CD14-positive monocyte (primary cell): ENCODE data around the gene FHOD3. TPM values are rescaled to one million over a fixed set of nuclear protein-coding genes. Genes with fewer than 3 reads are reported as not detected.
A peak's percentile ranks its signal among the peaks of the same experiment; 100 is the strongest.

Source experiments
- DNase-seq, 3 donors: peaks; one replicate each; pipeline ENCODE4 v3.0.0-alpha.2; 2011 to 2022
- H2AFZ ChIP-seq: 2 replicates; pipeline ENCODE4 v1.6.0; 2012; ENCODE audit warnings: mild to moderate bottlenecking, low read depth, low read length, inconsistent platforms; ENCODE audit not compliant: insufficient read depth, poor library complexity, severe bottlenecking
- H3K27ac ChIP-seq, 2 donors: 1 replicate in 1 of 2; 2 replicates in 1 of 2; pipeline ENCODE4 v1.5.1; 2012 to 2013; ENCODE audit warnings: low read length in 2 of 2, control low read depth in 1 of 2, inconsistent platforms in 1 of 2, low read depth in 1 of 2, mild to moderate bottlenecking in 1 of 2
- H3K27me3 ChIP-seq, 2 donors: one replicate each; pipeline versions ENCODE4 v1.6.0 to v1.6.1; 2011 to 2013; ENCODE audit warnings: low read length in 2 of 2; ENCODE audit not compliant: control insufficient read depth in 2 of 2, insufficient read depth in 2 of 2
- H3K36me3 ChIP-seq, 2 donors: replicated peaks in 1 of 2; 1 replicate in 1 of 2; 2 replicates in 1 of 2; pipeline versions ENCODE4 v1.5.1 to v1.6.1; 2012 to 2013; ENCODE audit warnings: low read length in 2 of 2, control low read depth in 1 of 2, inconsistent platforms in 1 of 2, mild to moderate bottlenecking in 1 of 2; ENCODE audit not compliant: insufficient read depth in 2 of 2, control insufficient read depth in 1 of 2
- H3K4me1 ChIP-seq, 2 donors: 1 replicate in 1 of 2; 2 replicates in 1 of 2; pipeline versions ENCODE4 v1.5.1 to v1.6.1; 2012 to 2013; ENCODE audit warnings: low read length in 2 of 2, control low read depth in 1 of 2, inconsistent platforms in 1 of 2, mild to moderate bottlenecking in 1 of 2, moderate library complexity in 1 of 2; ENCODE audit not compliant: insufficient read depth in 2 of 2, control insufficient read depth in 1 of 2
- H3K4me2 ChIP-seq: replicated peaks from 2 replicates; pipeline ENCODE3; 2012; ENCODE audit warnings: low read length, moderate library complexity, mild to moderate bottlenecking; ENCODE audit not compliant: poor library complexity, severe bottlenecking; ENCODE audit errors: extremely low read depth
- H3K4me3 ChIP-seq, 3 experiments: fragments of 200-600 bp in 1 of 3; sonication (generic) in 1 of 3; replicated peaks in 1 of 3; 1 replicate in 2 of 3; 2 replicates in 1 of 3; pipeline ENCODE4 v1.5.1; 2011 to 2013; ENCODE audit warnings: low read length in 3 of 3, mild to moderate bottlenecking in 3 of 3, control low read depth in 2 of 3, low read depth in 2 of 3, inconsistent platforms in 1 of 3, moderate library complexity in 1 of 3
- H3K79me2 ChIP-seq: 2 replicates; pipeline ENCODE4 v1.6.0; 2012; ENCODE audit warnings: mild to moderate bottlenecking, control low read depth, inconsistent platforms, low read length, moderate library complexity; ENCODE audit not compliant: insufficient read depth
- H3K9ac ChIP-seq: 2 replicates; pipeline ENCODE4 v1.6.0; 2017; ENCODE audit warnings: low read length, mild to moderate bottlenecking; ENCODE audit not compliant: insufficient read depth, poor library complexity, severe bottlenecking
- H3K9me3 ChIP-seq, 2 donors: replicated peaks in 1 of 2; 1 replicate in 1 of 2; 2 replicates in 1 of 2; pipeline versions ENCODE4 v1.5.1 to v1.6.1; 2012 to 2013; ENCODE audit warnings: low read length in 2 of 2, control low read depth in 1 of 2; ENCODE audit not compliant: control insufficient read depth in 1 of 2, insufficient read depth in 1 of 2
- H4K20me1 ChIP-seq: 2 replicates; pipeline ENCODE4 v1.6.0; 2012; ENCODE audit warnings: mild to moderate bottlenecking, low read length, control low read depth, moderate library complexity; ENCODE audit not compliant: insufficient read depth
- H3K27ac Mint-ChIP-seq, 7 donors: one replicate each; pipeline ENCODE4 v1.8.0; 2020; ENCODE audit warnings: mild to moderate bottlenecking in 7 of 7, mixed read lengths in 7 of 7, moderate library complexity in 6 of 7, inconsistent platforms in 2 of 7
- H3K27me3 Mint-ChIP-seq, 3 donors: one replicate each; pipeline ENCODE4 v1.8.0; 2021 to 2022; ENCODE audit warnings: low read depth in 3 of 3, mild to moderate bottlenecking in 3 of 3, mixed read lengths in 3 of 3, moderate library complexity in 3 of 3, inconsistent platforms in 1 of 3
- H3K36me3 Mint-ChIP-seq, 2 donors: one replicate each; pipeline ENCODE4 v1.8.0; 2020; ENCODE audit warnings: mixed read lengths in 2 of 2, inconsistent platforms in 1 of 2, mild to moderate bottlenecking in 1 of 2
- H3K4me1 Mint-ChIP-seq: one replicate; pipeline ENCODE4 v1.8.0; 2020; ENCODE audit warnings: mild to moderate bottlenecking, mixed read lengths
- H3K4me3 Mint-ChIP-seq, 2 donors: one replicate each; pipeline ENCODE4 v1.8.0; 2020; ENCODE audit warnings: mild to moderate bottlenecking in 2 of 2, mixed read lengths in 2 of 2, moderate library complexity in 1 of 2
- H3K9me3 Mint-ChIP-seq, 7 donors: one replicate each; pipeline ENCODE4 v1.8.0; 2020 to 2022; ENCODE audit warnings: mixed read lengths in 7 of 7, mild to moderate bottlenecking in 6 of 7, moderate library complexity in 6 of 7, inconsistent platforms in 2 of 7
- CTCF ChIP-seq: fragments of 200-600 bp; IDR thresholded peaks from one replicate; pipeline ENCODE4 v1.8.0; 2022; ENCODE audit warnings: antibody characterized with exemption, mild to moderate bottlenecking
- WGBS: methylation state at CpG from one replicate; pipeline ENCODE4 v1.1.5; 2013; ENCODE audit warnings: missing lambda C conversion rate; ENCODE audit not compliant: insufficient coverage; 5-methylcytosine and 5-hydroxymethylcytosine counted together
- intact Hi-C, 2 donors: fragments of 100-400 bp; cut with micrococcal nuclease; formaldehyde crosslinking; loops; one replicate each; pipeline versions ENCODE4 v1.15.0 to v1.15.1; 2023
- polyA plus RNA-seq, 3 donors: library from polyadenylated mRNA; depleted of rRNA in 1 of 3; unstranded in 2 of 3; stranded (reverse) in 1 of 3; fragments of 300-500 nt in 2 of 3; fragments of >200 nt in 1 of 3; fragmentation: Illumina TruSeq in 2 of 3; gene quantifications; 1 replicate in 2 of 3; 2 replicates in 1 of 3; pipeline ENCODE4 v1.2.3, GENCODE V29; 2012 to 2021

The FHOD3 gene
- polyA plus RNA-seq, 3 donors = not detected

GRCh38 chr18:36668349-36668748 lies 370.8 kb downstream of the FHOD3 start:
- Histone ChIP-seq H3K9ac (no peak overlapping the region), H4K20me1 (no peaks in the 10 kb centered on the region), H3K27ac (no peak overlapping the region), H3K27me3 (no peaks in the 10 kb centered on the region), H2AFZ (no peak overlapping the region), H3K4me3 (no peak overlapping the region), H3K79me2 (no peaks in the 10 kb centered on the region), H3K4me2 (no peak overlapping the region), H3K4me1 (no peaks in the 10 kb centered on the region), H3K9me3 (no peaks in the 10 kb centered on the region), H3K36me3 (no peaks in the 10 kb centered on the region)
- no peak for DNase-seq
- no peak overlapping the region for H3K4me3 Mint-ChIP-seq
- peaks cover 0 to 6% (median 2%) of the 10 kb centered on the region in 7 donors for H3K9me3 Mint-ChIP-seq
- no CpG with 5 or more reads among the region's 1 CpG for WGBS
- H3K27ac Mint-ChIP-seq = no peak overlapping the region
- peaks cover 5% of the 10 kb centered on the region for H3K4me1 Mint-ChIP-seq
- no peaks in the 10 kb centered on the region for H3K36me3 Mint-ChIP-seq
- H3K27me3 Mint-ChIP-seq = no peaks in the 10 kb centered on the region
- TF ChIP-seq CTCF = no peak
- intact Hi-C loops = no loop called here

GRCh38 chr18:36672437-36673344 lies 375.2 kb downstream of the FHOD3 start:
- Histone ChIP-seq H2AFZ (no peak overlapping the region), H3K36me3 (no peaks in the 10 kb centered on the region), H3K4me3 (no peak overlapping the region), H3K9me3 (peaks cover 0 to 12% of the 10 kb centered on the region in 2 donors), H3K27me3 (no peaks in the 10 kb centered on the region), H3K9ac (no peak overlapping the region), H4K20me1 (no peaks in the 10 kb centered on the region), H3K4me2 (peak overlapping the region; percentile 21), H3K4me1 (no peaks in the 10 kb centered on the region), H3K79me2 (no peaks in the 10 kb centered on the region), H3K27ac (no peak overlapping the region)
- no peak overlapping the region for H3K27ac Mint-ChIP-seq
- no peak for DNase-seq
- peaks cover 5% of the 10 kb centered on the region for H3K4me1 Mint-ChIP-seq
- no peak for TF ChIP-seq CTCF
- H3K36me3 Mint-ChIP-seq = no peaks in the 10 kb centered on the region
- H3K9me3 Mint-ChIP-seq = peaks cover 7 to 13% (median 9%) of the 10 kb centered on the region in 7 donors
- H3K27me3 Mint-ChIP-seq = no peaks in the 10 kb centered on the region
- H3K4me3 Mint-ChIP-seq = no peak overlapping the region
- WGBS = 84% methylated on average over 4 of the region's 11 CpGs
- intact Hi-C loops = no loop called here
